IPS-18a (cell line): ENCODE data around the gene RNU1-3.
"Not testable (repeated sequence)": the region's sequence is repeated elsewhere in the genome, so short reads cannot be mapped to it uniquely, and the experiment has no call there.

Experiments used
- H3K27ac ChIP-seq: one replicate; pipeline ENCODE4 v1.5.1; 2013; ENCODE audit warnings: low read length
- H3K27me3 ChIP-seq: one replicate; pipeline ENCODE4 v1.6.1; 2013; ENCODE audit warnings: mild to moderate bottlenecking, low read length; ENCODE audit not compliant: control insufficient read depth, insufficient read depth
- H3K36me3 ChIP-seq: one replicate; pipeline ENCODE4 v1.6.1; 2013; ENCODE audit warnings: low read depth, low read length; ENCODE audit not compliant: control insufficient read depth
- H3K4me1 ChIP-seq: one replicate; pipeline ENCODE4 v1.6.1; 2013; ENCODE audit warnings: low read depth, low read length; ENCODE audit not compliant: control insufficient read depth
- H3K4me3 ChIP-seq: one replicate; pipeline ENCODE4 v1.5.1; 2013; ENCODE audit warnings: low read length
- H3K9ac ChIP-seq: one replicate; pipeline ENCODE4 v1.6.1; 2013; ENCODE audit warnings: mild to moderate bottlenecking, low read length, moderate library complexity
- H3K9me3 ChIP-seq: one replicate; pipeline ENCODE4 v1.6.1; 2013; ENCODE audit warnings: low read depth, low read length; ENCODE audit not compliant: control insufficient read depth

Gene RNU1-3

DNA sequence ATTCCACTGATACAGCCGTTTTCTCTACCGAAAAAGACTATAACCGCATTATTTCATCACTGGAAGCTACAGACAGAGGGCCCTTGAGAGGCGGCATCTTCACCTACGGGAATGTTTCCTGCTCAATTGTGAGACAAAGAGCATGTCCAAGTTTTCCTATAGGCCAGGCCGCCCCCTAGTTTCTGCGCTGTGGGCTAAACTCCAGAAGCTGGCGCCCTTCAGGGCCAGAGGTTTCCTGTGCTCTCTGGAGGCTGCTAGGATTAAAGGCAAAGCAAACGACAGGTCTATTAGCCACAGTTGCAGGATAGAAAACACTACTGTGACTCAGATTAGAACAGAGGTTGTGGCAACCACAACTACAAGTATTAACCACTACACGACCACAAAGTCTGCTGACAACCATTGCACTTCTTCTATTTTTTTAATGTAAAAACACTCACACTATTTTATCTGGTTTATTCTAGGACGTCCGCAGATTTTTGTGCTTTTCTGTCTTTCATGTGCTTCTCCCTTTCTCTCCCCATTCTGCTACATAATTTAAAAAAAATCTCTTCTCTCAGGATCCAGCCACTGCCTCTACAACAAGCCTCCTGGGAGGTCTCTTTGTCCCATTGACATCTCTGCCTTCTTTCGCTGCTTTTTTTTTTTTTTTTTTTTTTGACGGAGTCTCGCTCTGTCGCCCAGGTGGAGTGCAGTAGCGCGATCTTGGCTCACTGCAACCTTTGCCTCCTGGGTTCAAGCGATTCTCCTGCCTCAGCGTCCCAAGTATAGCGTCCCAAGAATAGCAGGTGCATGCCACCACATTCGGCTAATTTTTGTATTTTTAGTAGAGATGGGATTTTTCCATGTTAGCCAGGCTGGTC is 10.1 kb upstream of the RNU1-3 start:
- H3K9ac ChIP-seq, H3K36me3 ChIP-seq, H3K27ac ChIP-seq, H3K4me1 ChIP-seq, H3K4me3 ChIP-seq, H3K9me3 ChIP-seq, H3K27me3 ChIP-seq: not testable (repeated sequence)

DNA sequence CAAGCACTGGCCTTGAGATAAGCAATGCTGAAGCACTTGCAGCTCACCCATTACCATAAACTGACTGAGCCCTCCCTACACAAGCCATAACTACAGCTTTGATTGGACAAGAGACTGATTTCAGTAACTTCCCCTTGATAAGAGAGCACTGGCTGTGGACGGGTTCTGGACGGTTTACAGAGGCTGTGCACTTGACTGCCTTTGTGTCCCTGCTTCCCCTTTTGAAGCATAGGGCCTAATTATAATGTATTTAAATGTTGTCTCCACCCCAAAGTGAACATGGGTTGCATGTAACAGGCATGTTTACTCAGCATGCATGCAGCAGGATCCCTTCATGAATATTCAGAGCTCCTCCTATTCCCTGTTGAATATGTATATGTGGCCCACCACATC is 8.4 kb upstream of the RNU1-3 start:
- not testable (repeated sequence) for H3K9me3 ChIP-seq, H3K4me3 ChIP-seq, H3K27ac ChIP-seq, H3K36me3 ChIP-seq, H3K27me3 ChIP-seq, H3K4me1 ChIP-seq, H3K9ac ChIP-seq

DNA sequence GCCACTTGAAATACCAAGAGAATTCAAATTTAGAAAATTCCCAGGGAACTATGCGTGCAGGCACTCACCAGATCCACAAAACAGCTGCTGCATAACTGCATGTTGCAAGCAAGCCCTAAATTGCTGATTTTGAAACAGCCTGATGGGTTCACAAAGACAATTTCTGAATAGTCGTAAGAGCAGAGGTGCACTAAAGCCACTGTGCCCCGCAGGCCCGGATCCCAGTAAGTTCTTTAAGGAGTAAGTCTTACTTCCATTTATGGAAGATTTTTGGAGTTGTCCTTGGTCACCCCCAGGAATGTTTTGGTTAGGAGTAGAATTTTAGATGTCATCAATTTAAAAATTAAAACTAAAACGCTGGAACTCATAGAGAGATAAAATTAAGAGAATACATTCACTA is 7.2 kb upstream of the RNU1-3 start:
- H3K4me3 ChIP-seq, H3K9ac ChIP-seq: not testable (repeated sequence)

DNA sequence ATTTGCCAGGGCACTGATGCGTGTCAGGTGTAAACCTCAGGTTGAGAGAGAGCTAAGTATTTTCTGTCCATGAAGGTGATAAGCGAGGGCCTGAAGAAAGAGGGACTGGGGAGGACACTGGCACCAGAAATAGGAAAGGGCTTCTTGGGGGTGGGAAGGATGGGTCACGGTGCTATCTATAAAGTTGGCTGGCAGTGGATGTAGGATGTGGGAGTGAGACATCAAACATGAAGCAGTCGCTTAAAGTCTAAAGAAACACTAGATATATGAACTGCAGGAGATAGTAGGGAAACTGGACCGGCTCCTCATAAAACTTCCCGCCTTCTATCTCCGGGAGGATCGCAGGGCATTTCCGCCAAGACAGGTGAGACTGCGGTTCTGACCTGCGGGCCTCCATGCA is 912 bp downstream of the RNU1-3 start:
- H3K4me3 ChIP-seq, H3K27ac ChIP-seq, H3K4me1 ChIP-seq, H3K27me3 ChIP-seq, H3K9ac ChIP-seq, H3K36me3 ChIP-seq, H3K9me3 ChIP-seq: not testable (repeated sequence)

More for the DNA sequence above, 7.2 kb upstream of the RNU1-3 start:
- H3K9me3 ChIP-seq, H3K36me3 ChIP-seq, H3K27ac ChIP-seq, H3K27me3 ChIP-seq, H3K4me1 ChIP-seq: not testable (repeated sequence)

DNA sequence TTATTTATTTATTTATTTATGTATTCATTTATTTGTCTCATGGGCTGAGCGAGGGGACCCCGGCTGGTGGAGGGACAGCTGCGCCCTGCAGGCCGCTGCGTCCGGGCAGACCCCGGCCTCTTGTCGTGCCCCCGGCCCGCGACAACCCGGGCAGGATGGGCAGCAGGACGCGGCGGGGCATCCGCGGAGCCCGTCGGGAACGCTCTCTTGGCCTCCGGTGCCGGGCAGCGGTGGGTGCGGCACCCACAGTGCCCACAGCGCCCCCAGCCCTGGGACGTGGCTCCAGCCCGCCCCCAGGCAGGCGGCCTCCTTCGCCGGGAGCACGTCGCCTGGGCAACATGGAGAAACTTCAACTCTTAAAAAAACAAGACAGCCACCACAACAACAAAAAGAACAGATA is 8.5 kb downstream of the RNU1-3 start:
- H3K4me3 ChIP-seq, H3K4me1 ChIP-seq, H3K36me3 ChIP-seq, H3K27me3 ChIP-seq, H3K9me3 ChIP-seq, H3K9ac ChIP-seq, H3K27ac ChIP-seq: not testable (repeated sequence)

DNA sequence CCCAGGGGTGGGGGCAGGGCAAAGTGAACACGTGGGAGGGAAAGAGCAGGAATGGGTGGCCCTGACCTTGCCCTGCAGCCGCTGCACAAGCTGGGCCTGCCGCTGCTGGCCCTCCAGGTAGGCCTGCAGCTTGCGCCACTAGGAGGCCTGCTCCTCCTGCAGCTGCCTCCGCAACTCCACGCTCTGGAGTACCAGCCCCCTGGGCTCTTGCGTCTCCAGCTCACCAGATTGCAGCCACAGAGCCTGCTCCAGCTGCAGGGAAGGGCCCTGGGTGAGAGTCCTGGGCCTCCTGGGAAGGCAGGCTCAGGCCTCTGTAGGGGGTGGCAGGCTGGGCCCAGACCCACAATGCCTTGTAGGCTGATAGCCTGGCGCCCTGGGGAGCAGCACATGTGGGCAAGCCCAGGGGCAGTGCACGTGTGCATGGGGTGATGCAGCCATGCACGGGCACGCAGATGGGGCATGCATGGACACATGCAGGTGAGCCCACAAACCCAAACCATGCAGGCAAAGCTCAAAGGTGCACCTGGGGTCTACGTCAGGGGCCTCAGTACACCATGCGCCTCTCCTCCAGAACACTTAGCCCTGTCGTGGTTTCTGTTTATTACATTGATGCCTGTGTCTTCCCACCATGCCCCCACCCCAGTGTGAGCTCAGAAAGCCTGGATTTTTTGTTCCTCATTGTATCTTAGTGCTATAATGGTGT is 9.6 kb downstream of the RNU1-3 start:
- H3K4me1 ChIP-seq, H3K36me3 ChIP-seq, H3K27ac ChIP-seq, H3K27me3 ChIP-seq, H3K9me3 ChIP-seq, H3K9ac ChIP-seq, H3K4me3 ChIP-seq: not testable (repeated sequence)

DNA sequence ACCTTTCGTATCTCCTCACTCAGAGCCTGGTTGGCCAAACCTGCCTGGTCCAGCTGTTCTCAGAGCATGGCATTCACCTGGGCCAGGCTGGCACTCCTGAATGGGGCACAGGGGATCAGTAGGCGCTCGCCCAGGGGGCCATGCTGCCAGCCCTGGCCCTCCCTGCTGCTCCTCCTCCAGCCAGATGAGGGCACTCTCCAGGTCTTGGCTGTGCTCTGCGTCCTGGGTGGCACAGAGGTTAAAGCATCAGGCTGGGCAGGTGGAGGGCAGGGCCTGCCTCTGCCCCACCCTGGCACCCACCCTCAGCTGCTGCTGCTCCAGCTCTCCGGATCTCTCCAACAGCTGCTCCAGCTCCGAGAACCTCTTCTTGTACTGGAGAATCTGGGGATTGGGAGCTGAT is 10.2 kb downstream of the RNU1-3 start:
- H3K9ac ChIP-seq, H3K36me3 ChIP-seq, H3K9me3 ChIP-seq, H3K4me3 ChIP-seq, H3K4me1 ChIP-seq, H3K27me3 ChIP-seq, H3K27ac ChIP-seq: not testable (repeated sequence)

DNA sequence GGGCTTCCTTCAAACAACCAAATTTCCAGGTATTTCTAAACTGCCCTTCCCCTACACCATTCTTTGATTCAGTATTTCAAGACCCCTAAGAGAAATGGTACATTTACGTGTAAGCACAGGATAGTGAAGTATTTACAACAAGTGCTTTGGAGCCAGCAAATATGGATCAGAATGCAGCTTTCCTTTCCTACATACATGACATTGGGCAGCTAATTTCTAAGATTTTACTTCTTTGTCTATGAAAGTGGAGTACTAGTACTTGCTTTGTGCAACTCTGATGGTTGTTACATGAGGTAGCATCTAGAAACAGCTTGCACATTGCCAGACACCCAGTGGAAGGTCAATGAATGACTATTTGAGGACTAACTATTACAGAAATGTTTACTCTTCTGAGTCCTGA is 15.2 kb downstream of the RNU1-3 start:
- H3K4me3 ChIP-seq, H3K27ac ChIP-seq, H3K9ac ChIP-seq, H3K4me1 ChIP-seq, H3K9me3 ChIP-seq, H3K36me3 ChIP-seq: not testable (repeated sequence)
- peaks cover 15% of the 10 kb centered on the region for H3K27me3 ChIP-seq

DNA sequence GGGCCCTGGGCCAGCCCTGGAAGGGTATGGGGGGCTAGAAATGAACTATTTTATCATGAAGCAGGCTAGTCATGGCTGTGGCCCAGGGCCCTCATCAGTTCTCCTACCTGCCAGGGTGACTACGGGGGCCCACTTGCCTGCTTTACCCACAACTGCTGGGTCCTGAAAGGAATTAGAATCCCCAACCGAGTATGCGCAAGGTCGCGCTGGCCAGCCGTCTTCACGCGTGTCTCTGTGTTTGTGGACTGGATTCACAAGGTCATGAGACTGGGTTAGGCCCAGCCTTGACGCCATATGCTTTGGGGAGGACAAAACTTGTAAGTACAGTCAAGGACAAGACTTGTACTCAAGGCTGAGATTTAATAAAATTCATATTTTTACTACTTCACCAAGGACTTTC is 16.8 kb downstream of the RNU1-3 start:
- H3K36me3 ChIP-seq: not testable (repeated sequence)

DNA sequence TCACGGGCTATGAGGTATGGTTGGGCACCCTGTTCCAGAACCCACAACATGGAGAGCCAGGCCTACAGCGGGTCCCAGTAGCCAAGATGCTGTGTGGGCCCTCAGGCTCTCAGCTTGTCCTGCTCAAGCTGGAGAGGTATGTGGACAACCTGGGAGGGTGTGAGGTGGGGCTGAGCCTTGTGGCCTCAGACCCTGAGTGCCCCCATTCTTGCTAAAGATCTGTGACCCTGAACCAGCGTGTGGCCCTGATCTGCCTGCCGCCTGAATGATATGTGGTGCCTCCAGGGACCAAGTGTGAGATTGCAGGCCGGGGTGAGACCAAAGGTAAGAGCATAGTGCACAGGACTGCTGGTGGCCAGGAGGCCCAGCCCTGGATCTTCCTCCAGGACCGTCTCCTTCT is 17.4 kb downstream of the RNU1-3 start:
- not testable (repeated sequence) for H3K36me3 ChIP-seq, H3K9me3 ChIP-seq, H3K9ac ChIP-seq, H3K27ac ChIP-seq, H3K4me1 ChIP-seq, H3K4me3 ChIP-seq
- peaks cover 21% of the 10 kb centered on the region for H3K27me3 ChIP-seq

More for the DNA sequence above, 16.8 kb downstream of the RNU1-3 start:
- H3K9ac ChIP-seq, H3K9me3 ChIP-seq, H3K4me3 ChIP-seq, H3K4me1 ChIP-seq, H3K27ac ChIP-seq: not testable (repeated sequence)
- H3K27me3 ChIP-seq: peaks cover 21% of the 10 kb centered on the region

DNA sequence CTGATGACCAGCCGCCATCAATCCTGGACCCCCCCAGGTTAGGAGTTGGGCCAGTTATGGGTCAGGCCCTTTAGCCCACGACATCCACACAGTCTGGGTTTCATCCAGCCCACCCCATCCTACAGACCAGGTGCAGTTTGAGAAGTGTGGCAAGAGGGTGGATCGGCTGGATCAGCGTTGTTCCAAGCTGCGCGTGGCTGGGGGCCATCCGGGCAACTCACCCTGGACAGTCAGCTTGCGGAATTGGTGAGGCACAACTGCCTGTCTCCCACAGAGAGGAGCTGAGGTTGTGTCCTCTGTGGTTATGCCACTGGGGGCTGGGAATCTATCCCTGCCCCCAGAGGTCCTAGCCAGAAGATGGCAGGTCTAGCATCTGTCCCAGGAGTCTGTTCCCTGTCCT is 18.0 kb downstream of the RNU1-3 start:
- H3K27me3 ChIP-seq: peaks cover 21% of the 10 kb centered on the region
- H3K4me1 ChIP-seq, H3K9ac ChIP-seq, H3K36me3 ChIP-seq, H3K9me3 ChIP-seq, H3K4me3 ChIP-seq, H3K27ac ChIP-seq: not testable (repeated sequence)

DNA sequence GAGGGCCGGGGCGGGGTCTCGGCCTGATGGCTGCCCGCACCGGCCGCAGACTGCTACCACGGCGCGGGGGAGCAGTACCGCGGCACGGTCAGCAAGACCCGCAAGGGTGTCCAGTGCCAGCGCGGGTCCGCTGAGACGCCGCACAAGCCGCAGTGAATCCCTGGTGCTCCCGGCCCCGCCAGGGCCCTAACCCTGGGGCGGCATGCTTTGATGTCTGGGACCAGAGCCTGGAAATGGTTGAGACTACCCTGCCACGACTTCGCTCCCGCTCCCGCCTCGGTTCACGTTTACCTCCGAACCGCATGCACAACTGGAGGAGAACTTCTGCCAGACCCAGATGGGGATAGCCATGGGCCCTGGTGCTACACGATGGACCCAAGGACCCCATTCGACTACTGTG is 18.5 kb downstream of the RNU1-3 start:
- H3K27ac ChIP-seq, H3K36me3 ChIP-seq, H3K9ac ChIP-seq, H3K9me3 ChIP-seq, H3K4me1 ChIP-seq, H3K4me3 ChIP-seq: not testable (repeated sequence)
- H3K27me3 ChIP-seq: peaks cover 21% of the 10 kb centered on the region
